Astrocyte of the cerebellum (primary cell): Measurements from ENCODE around the gene TOP1.

ENCODE experiments used
- DNase-seq: peaks from one replicate; pipeline ENCODE4 v3.0.0-alpha.2; 2011; ENCODE audit warnings: low read depth
- H3K4me3 ChIP-seq: 2 replicates; pipeline ENCODE4 v1.5.1; 2011; ENCODE audit warnings: mild to moderate bottlenecking, low read depth, low read length, moderate library complexity
- in situ Hi-C: cut with HindIII; loops from 2 replicates; pipeline ENCODE4 v1.10.0; 2017; ENCODE audit warnings: low sequenced_read_pairs
- TF ChIP-seq, protein P1 (sequence below): IDR thresholded peaks from 2 replicates; pipeline ENCODE4 v1.5.1; 2012; ENCODE audit warnings: low read length, low read depth, moderate library complexity, mild to moderate bottlenecking; ENCODE audit errors: missing control alignments

TOP1 gene

GRCh38 chr20:40984496-40984895, 44.1 kb upstream of the TOP1 start:
- in situ Hi-C loops = loop anchor here (10.0 kb wide), 1 partner anchor 70 kb away; no protein-coding TSS in a partner anchor
- TF ChIP-seq, protein P1, sequence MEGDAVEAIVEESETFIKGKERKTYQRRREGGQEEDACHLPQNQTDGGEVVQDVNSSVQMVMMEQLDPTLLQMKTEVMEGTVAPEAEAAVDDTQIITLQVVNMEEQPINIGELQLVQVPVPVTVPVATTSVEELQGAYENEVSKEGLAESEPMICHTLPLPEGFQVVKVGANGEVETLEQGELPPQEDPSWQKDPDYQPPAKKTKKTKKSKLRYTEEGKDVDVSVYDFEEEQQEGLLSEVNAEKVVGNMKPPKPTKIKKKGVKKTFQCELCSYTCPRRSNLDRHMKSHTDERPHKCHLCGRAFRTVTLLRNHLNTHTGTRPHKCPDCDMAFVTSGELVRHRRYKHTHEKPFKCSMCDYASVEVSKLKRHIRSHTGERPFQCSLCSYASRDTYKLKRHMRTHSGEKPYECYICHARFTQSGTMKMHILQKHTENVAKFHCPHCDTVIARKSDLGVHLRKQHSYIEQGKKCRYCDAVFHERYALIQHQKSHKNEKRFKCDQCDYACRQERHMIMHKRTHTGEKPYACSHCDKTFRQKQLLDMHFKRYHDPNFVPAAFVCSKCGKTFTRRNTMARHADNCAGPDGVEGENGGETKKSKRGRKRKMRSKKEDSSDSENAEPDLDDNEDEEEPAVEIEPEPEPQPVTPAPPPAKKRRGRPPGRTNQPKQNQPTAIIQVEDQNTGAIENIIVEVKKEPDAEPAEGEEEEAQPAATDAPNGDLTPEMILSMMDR = no peak
- no peak for DNase-seq
- H3K4me3 ChIP-seq = no peak overlapping the region

- H3K4me3 ChIP-seq = no peak overlapping the region
- in situ Hi-C loops = loop anchor here (10.0 kb wide), 1 partner anchor 68 kb away; no protein-coding TSS in a partner anchor
- TF ChIP-seq, protein P1 = no peak
- no peak for DNase-seq
Observed at GRCh38 chr20:40986774-40987173, 41.8 kb upstream of the TOP1 start.

DNA sequence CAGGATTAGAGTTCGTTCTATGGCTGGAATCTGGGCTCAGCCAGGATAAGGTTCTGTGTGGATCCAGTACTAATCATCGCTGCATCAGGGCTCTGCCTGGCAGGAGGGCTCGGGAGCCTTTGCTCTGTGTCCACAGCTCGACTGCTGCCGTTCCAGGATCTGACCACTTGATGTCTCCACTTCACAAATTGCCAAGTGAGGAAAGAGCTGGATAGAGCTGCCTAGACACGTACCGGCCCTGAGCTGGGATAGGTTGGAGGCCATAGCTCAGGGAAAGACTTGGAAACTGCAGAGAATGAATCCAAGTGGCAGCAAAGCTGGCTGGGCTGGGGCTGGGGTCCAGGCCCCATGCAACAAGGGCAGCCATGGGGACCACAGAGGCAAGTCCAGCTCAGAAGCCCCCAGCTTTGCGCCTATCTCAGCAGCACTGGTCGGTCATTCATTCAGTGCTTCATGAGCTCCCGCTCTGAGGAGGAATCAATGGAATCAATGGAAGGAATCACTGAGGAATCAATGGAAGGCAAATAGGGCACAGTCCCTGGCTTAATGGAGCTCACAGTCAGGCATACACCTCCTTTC, 38.0 kb upstream of the TOP1 start:
- TF ChIP-seq, protein P1 = peak; percentile 91
- in situ Hi-C loops = no loop called here
- peak; percentile 81 for DNase-seq
- no peak overlapping the region for H3K4me3 ChIP-seq

- H3K4me3 ChIP-seq = no peak overlapping the region
- no peak for DNase-seq
- in situ Hi-C loops = no loop called here
- TF ChIP-seq, protein P1 = no peak
Observed at GRCh38 chr20:40991181-40991889, 37.3 kb upstream of the TOP1 start.

DNA sequence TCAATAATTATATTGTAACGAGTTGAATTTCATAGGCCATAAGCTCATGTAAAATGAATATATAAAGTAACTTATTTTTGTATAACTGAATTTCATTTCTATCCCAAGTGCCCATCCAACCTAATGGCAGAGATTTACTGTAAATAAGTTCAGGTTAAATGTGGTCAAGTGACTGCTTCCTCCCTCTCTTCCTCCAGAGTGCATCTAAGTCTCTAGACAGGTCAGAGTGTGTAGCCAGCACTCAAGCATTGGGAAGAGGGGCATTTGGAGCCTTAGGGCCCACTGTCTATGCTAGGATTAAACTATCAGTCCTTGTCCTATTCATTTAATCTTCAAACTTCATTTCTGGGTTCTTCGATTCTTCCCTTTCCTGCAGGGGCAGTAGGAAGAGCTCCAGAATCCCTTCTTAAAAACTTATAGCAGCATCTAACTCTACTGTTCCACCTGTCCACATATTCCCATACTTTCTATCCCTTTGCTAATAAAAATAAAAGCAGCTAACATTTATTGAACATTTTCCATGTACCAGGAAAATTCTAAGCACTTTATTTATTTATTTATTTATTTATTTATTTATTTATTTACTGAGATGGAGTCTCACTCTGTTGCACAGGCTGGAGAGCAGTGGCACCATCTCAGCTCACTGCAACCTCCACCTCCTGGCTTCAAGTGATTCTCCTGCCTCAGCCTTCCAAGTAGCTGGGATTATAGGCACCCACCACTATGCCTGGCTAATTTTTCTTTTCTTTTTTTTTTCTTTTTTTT, 36.1 kb upstream of the TOP1 start:
- TF ChIP-seq, protein P1 = no peak
- DNase-seq = no peak
- in situ Hi-C loops = no loop called here

GRCh38 chr20:40993794-40994540, 34.7 kb upstream of the TOP1 start:
- DNase-seq = no peak
- in situ Hi-C loops = no loop called here

More for the DNA sequence above, 36.1 kb upstream of the TOP1 start:
- H3K4me3 ChIP-seq = no peak overlapping the region

More at GRCh38 chr20:40993794-40994540, 34.7 kb upstream of the TOP1 start:
- H3K4me3 ChIP-seq = no peak overlapping the region
- TF ChIP-seq, protein P1 = no peak
